ENCODE data around the gene CAPN1.

DNA sequence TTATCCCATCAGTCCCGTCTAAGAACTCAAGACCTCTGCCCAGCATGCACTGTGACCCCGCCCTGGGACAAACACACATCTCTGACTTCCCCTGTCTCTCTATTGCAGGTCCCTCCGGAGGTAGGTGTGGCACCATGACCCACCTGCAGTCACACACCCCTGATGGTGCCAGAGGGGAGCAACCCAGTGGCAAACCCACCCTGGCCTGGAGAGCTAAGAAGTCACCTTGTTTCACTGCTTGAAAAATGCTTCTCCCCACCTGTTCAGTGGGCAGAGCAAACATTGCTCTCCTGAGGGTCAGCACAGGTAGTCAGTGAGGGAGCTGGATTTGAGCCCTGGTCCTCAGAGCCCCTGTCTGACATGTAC, 23.9 kb downstream of the CAPN1 start:
- TF ChIP-seq, protein P1, sequence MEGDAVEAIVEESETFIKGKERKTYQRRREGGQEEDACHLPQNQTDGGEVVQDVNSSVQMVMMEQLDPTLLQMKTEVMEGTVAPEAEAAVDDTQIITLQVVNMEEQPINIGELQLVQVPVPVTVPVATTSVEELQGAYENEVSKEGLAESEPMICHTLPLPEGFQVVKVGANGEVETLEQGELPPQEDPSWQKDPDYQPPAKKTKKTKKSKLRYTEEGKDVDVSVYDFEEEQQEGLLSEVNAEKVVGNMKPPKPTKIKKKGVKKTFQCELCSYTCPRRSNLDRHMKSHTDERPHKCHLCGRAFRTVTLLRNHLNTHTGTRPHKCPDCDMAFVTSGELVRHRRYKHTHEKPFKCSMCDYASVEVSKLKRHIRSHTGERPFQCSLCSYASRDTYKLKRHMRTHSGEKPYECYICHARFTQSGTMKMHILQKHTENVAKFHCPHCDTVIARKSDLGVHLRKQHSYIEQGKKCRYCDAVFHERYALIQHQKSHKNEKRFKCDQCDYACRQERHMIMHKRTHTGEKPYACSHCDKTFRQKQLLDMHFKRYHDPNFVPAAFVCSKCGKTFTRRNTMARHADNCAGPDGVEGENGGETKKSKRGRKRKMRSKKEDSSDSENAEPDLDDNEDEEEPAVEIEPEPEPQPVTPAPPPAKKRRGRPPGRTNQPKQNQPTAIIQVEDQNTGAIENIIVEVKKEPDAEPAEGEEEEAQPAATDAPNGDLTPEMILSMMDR (IDR thresholded peaks at IDR 0.05; ENCODE audit: poor library complexity, severe bottlenecking) = no peak
- TF ChIP-seq SMC3 (conservative IDR thresholded peaks at IDR 0.05; ENCODE audit: poor library complexity) = no peak
- TF ChIP-seq TAF1 (IDR thresholded peaks at IDR 0.05; ENCODE audit: low read depth) = no peak
- no peak for TF ChIP-seq EZH2 (IDR thresholded peaks at IDR 0.05; ENCODE audit: borderline replicate concordance, insufficient read depth, low read length, poor library complexity, severe bottlenecking)
- no peak for TF ChIP-seq POLR2AphosphoS5 (IDR thresholded peaks at IDR 0.05)
- TF ChIP-seq EP300 (conservative IDR thresholded peaks at IDR 0.05; ENCODE audit: poor library complexity, severe bottlenecking) = no peak
- no peak for TF ChIP-seq RAD21 (conservative IDR thresholded peaks at IDR 0.05)
- TF ChIP-seq, protein P2, sequence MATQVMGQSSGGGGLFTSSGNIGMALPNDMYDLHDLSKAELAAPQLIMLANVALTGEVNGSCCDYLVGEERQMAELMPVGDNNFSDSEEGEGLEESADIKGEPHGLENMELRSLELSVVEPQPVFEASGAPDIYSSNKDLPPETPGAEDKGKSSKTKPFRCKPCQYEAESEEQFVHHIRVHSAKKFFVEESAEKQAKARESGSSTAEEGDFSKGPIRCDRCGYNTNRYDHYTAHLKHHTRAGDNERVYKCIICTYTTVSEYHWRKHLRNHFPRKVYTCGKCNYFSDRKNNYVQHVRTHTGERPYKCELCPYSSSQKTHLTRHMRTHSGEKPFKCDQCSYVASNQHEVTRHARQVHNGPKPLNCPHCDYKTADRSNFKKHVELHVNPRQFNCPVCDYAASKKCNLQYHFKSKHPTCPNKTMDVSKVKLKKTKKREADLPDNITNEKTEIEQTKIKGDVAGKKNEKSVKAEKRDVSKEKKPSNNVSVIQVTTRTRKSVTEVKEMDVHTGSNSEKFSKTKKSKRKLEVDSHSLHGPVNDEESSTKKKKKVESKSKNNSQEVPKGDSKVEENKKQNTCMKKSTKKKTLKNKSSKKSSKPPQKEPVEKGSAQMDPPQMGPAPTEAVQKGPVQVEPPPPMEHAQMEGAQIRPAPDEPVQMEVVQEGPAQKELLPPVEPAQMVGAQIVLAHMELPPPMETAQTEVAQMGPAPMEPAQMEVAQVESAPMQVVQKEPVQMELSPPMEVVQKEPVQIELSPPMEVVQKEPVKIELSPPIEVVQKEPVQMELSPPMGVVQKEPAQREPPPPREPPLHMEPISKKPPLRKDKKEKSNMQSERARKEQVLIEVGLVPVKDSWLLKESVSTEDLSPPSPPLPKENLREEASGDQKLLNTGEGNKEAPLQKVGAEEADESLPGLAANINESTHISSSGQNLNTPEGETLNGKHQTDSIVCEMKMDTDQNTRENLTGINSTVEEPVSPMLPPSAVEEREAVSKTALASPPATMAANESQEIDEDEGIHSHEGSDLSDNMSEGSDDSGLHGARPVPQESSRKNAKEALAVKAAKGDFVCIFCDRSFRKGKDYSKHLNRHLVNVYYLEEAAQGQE (IDR thresholded peaks at IDR 0.05; ENCODE audit: borderline replicate concordance) = no peak
